ENCODE results near the gene MAPK11.

MAPK11 gene

GRCh38 chr22:50289942-50290630 is 19.9 kb upstream of the MAPK11 start:
- DNase-seq (no peak), ATAC-seq (ENCODE audit: insufficient read depth, low read depth) (no peak)
- H4K20me1 ChIP-seq (ENCODE audit: insufficient read depth, low read length): peaks cover 15% of the 10 kb centered on the region; the same call in 1 of the 2 replicates
- no peaks in the 10 kb centered on the region for H3K27me3 ChIP-seq (ENCODE audit: insufficient read depth, low read length, poor library complexity)
- no peaks in the 10 kb centered on the region for H3K36me3 ChIP-seq (ENCODE audit: insufficient read depth, low read length)
- no peak overlapping the region for H3K4me2 ChIP-seq (ENCODE audit: insufficient read depth, low read length)
- no peak overlapping the region for H2AFZ ChIP-seq (ENCODE audit: low read depth, low read length)
- H3K9ac ChIP-seq (ENCODE audit: low read depth, low read length): no peak overlapping the region
- TF ChIP-seq CTCF (IDR thresholded peaks at IDR 0.05; ENCODE audit: borderline replicate concordance, extremely low read depth, low read length, poor library complexity, severe bottlenecking) (no peak), EZH2 (IDR thresholded peaks at IDR 0.05; ENCODE audit: borderline replicate concordance, low read depth, low read length, severe bottlenecking) (no peak)
- peaks cover 6% of the 10 kb centered on the region for H3K4me1 ChIP-seq (ENCODE audit: insufficient read depth, low read length)
- no peaks in the 10 kb centered on the region for H3K79me2 ChIP-seq (ENCODE audit: insufficient read depth, low read length)
- no peak overlapping the region for H3K27ac ChIP-seq (ENCODE audit: low read length)
- no peak overlapping the region for H3K4me3 ChIP-seq (ENCODE audit: low read depth in 1 of 2, low read length in 2 of 2)
- H3K9me3 ChIP-seq (ENCODE audit: insufficient read depth, low read length, severe bottlenecking): no peaks in the 10 kb centered on the region

GRCh38 chr22:50289151-50289941 is 19.2 kb upstream of the MAPK11 start:
- no peak for TF ChIP-seq CTCF (IDR thresholded peaks at IDR 0.05; ENCODE audit: borderline replicate concordance, extremely low read depth, low read length, poor library complexity, severe bottlenecking)
- TF ChIP-seq EZH2 (IDR thresholded peaks at IDR 0.05; ENCODE audit: borderline replicate concordance, low read depth, low read length, severe bottlenecking): no peak
- no peak overlapping the region for H3K9ac ChIP-seq (ENCODE audit: low read depth, low read length)
- no peaks in the 10 kb centered on the region for H3K36me3 ChIP-seq (ENCODE audit: insufficient read depth, low read length)
- no peaks in the 10 kb centered on the region for H3K9me3 ChIP-seq (ENCODE audit: insufficient read depth, low read length, severe bottlenecking)
- H4K20me1 ChIP-seq (ENCODE audit: insufficient read depth, low read length): peaks cover 12% of the 10 kb centered on the region; the same call in 1 of the 2 replicates
- no peak overlapping the region for H3K4me3 ChIP-seq (ENCODE audit: low read depth in 1 of 2, low read length in 2 of 2)
- no peak overlapping the region for H3K4me2 ChIP-seq (ENCODE audit: insufficient read depth, low read length)
- ATAC-seq (ENCODE audit: insufficient read depth, low read depth) (no peak), DNase-seq (no peak)
- no peak overlapping the region for H2AFZ ChIP-seq (ENCODE audit: low read depth, low read length)
- H3K27me3 ChIP-seq (ENCODE audit: insufficient read depth, low read length, poor library complexity): no peaks in the 10 kb centered on the region
- peaks cover 6% of the 10 kb centered on the region for H3K4me1 ChIP-seq (ENCODE audit: insufficient read depth, low read length)
- H3K27ac ChIP-seq (ENCODE audit: low read length): no peak overlapping the region
- H3K79me2 ChIP-seq (ENCODE audit: insufficient read depth, low read length): no peaks in the 10 kb centered on the region

- Histone ChIP-seq H3K4me2 (ENCODE audit: insufficient read depth, low read length) (no peak overlapping the region), H3K9ac (ENCODE audit: low read depth, low read length) (no peak overlapping the region), H3K4me3 (ENCODE audit: low read depth in 1 of 2, low read length in 2 of 2) (no peak overlapping the region), H3K27ac (ENCODE audit: low read length) (no peak overlapping the region), H2AFZ (ENCODE audit: low read depth, low read length) (no peak overlapping the region), H3K36me3 (ENCODE audit: insufficient read depth, low read length) (no peaks in the 10 kb centered on the region), H3K27me3 (ENCODE audit: insufficient read depth, low read length, poor library complexity) (no peaks in the 10 kb centered on the region), H3K79me2 (ENCODE audit: insufficient read depth, low read length) (no peaks in the 10 kb centered on the region), H3K4me1 (ENCODE audit: insufficient read depth, low read length) (no peaks in the 10 kb centered on the region), H4K20me1 (ENCODE audit: insufficient read depth, low read length) (peaks cover 8% of the 10 kb centered on the region; the same call in 1 of the 2 replicates), H3K9me3 (ENCODE audit: insufficient read depth, low read length, severe bottlenecking) (no peaks in the 10 kb centered on the region)
- ATAC-seq (ENCODE audit: insufficient read depth, low read depth): no peak
- no peak for DNase-seq
- TF ChIP-seq CTCF (IDR thresholded peaks at IDR 0.05; ENCODE audit: borderline replicate concordance, extremely low read depth, low read length, poor library complexity, severe bottlenecking): no peak
Observed at GRCh38 chr22:50287731-50288130, 17.6 kb upstream of the MAPK11 start.

Data from DND-41 (cell line).